Measurements from ENCODE around the gene MMGT1.
"Not testable (repeated sequence)": the region's sequence is repeated elsewhere in the genome, so short reads cannot be mapped to it uniquely, and the experiment has no call there.

The MMGT1 gene

DNA sequence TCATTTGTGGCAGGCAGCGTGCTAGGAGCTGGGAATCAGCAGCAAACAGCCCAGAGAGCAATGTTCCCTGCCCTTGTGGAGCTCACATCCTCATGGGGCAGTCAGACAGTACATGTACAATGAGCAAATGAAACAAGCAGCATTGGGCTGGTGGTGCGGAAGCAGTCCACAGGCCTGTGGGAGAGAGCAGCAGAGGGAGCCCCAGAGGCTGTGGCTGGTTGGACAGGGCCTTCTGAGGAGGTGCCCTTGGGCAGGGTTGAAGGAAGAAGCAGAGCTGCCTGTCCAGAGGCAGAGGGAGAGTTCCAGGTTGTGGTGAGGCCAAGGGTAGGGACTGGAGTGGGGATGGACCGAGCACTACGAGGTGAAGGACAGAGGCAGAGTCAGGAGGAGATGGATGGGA is 22.5 kb downstream of the MMGT1 start:
- in situ Hi-C loops (cut with MboI; ENCODE audit: low sequenced_read_pairs, unreplicated experiment): no loop called here
- no peak for DNase-seq (ENCODE audit: low spot score)
- TF ChIP-seq CTCF (IDR thresholded peaks at IDR 0.05; ENCODE audit: borderline replicate concordance, control extremely low read depth, extremely low read depth, insufficient read depth, missing control alignments): no peak

DNA sequence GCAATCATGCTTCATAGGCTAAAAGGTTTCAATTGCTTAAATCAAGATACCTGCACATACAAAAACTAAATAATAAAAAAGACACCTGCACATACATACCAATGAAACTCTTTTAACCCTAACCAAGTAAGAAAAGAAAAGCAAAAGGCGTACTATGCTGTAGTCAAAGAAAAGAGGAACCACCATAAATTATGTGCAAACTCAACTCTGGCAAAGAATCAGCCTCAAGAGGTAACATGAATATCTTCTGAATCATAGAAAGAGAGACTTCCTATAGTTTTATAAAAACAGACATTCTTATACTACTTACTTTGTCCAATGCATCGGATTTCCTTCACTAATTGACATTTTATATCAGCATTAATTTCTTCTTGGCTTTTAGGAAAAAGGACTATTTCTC is 29.3 kb downstream of the MMGT1 start:
- no peak for DNase-seq (ENCODE audit: low spot score)
- in situ Hi-C loops (cut with MboI; ENCODE audit: low sequenced_read_pairs, unreplicated experiment): no loop called here
- no peak for TF ChIP-seq CTCF (IDR thresholded peaks at IDR 0.05; ENCODE audit: borderline replicate concordance, control extremely low read depth, extremely low read depth, insufficient read depth, missing control alignments)

- in situ Hi-C loops (cut with MboI; ENCODE audit: low sequenced_read_pairs, unreplicated experiment): no loop called here
- peak; percentile 69 for TF ChIP-seq CTCF (IDR thresholded peaks at IDR 0.05; ENCODE audit: borderline replicate concordance, control extremely low read depth, extremely low read depth, insufficient read depth, missing control alignments)
- peak; percentile 23 for DNase-seq (ENCODE audit: low spot score)
Observed at GRCh38 chrX:135931644-135932487, 41.9 kb downstream of the MMGT1 start.

DNA sequence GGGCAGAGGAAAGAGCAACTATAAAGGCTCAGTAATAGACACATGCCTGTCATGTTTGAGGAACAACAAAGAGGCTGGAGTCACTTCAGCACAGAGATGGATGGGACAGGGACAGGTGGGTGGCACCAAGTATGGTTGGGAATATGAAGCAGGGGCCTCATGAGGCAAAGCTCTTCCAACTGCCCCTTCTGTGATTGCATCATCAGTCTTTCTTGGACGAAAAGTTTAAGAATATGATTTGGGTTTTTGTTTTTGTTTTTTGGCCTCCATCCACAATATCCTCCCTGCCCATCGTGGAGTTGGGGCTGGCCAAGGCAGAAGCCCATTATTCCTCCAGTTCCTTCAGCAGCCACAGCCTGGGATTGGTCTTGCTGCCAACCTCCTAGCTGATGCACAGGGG is 45.9 kb downstream of the MMGT1 start:
- DNase-seq (ENCODE audit: low spot score): no peak
- no peak for TF ChIP-seq CTCF (IDR thresholded peaks at IDR 0.05; ENCODE audit: borderline replicate concordance, control extremely low read depth, extremely low read depth, insufficient read depth, missing control alignments)
- in situ Hi-C loops (cut with MboI; ENCODE audit: low sequenced_read_pairs, unreplicated experiment): no loop called here

- in situ Hi-C loops (cut with MboI; ENCODE audit: low sequenced_read_pairs, unreplicated experiment): no loop called here
- peak; percentile 4 for TF ChIP-seq CTCF (IDR thresholded peaks at IDR 0.05; ENCODE audit: borderline replicate concordance, control extremely low read depth, extremely low read depth, insufficient read depth, missing control alignments)
- no peak for DNase-seq (ENCODE audit: low spot score)
Observed at GRCh38 chrX:135923353-135923752, 50.4 kb downstream of the MMGT1 start.

- in situ Hi-C loops (cut with MboI; ENCODE audit: low sequenced_read_pairs, unreplicated experiment); DNase-seq (ENCODE audit: low spot score): not testable (repeated sequence)
Observed at GRCh38 chrX:135920516-135920915, 53.3 kb downstream of the MMGT1 start.

GRCh38 chrX:135914404-135914803 is 59.4 kb downstream of the MMGT1 start:
- in situ Hi-C loops (cut with MboI; ENCODE audit: low sequenced_read_pairs, unreplicated experiment): no loop called here
- TF ChIP-seq CTCF (IDR thresholded peaks at IDR 0.05; ENCODE audit: borderline replicate concordance, control extremely low read depth, extremely low read depth, insufficient read depth, missing control alignments): no peak
- DNase-seq (ENCODE audit: low spot score): no peak
